ENCODE measurements around the gene PDE1C.

The PDE1C gene

GRCh38 chr7:31874631-31875386 lies 195.4 kb downstream of the PDE1C start:
- H3K9me3 Mint-ChIP-seq, result no peaks in the 10 kb centered on the region
- no peaks in the 10 kb centered on the region for H3K4me1 Mint-ChIP-seq (ENCODE audit: low read depth)
- H3K27ac Mint-ChIP-seq, result no peak overlapping the region
- no peaks in the 10 kb centered on the region for H3K36me3 Mint-ChIP-seq (ENCODE audit: low read depth)
- H3K27me3 Mint-ChIP-seq (ENCODE audit: low read depth), result no peaks in the 10 kb centered on the region
- no peak overlapping the region for H3K4me3 Mint-ChIP-seq

- Mint-ChIP-seq H3K9me3 (peaks cover 4% of the 10 kb centered on the region), H3K27me3 (ENCODE audit: low read depth) (no peaks in the 10 kb centered on the region), H3K4me3 (no peak overlapping the region), H3K27ac (no peak overlapping the region), H3K4me1 (ENCODE audit: low read depth) (no peaks in the 10 kb centered on the region), H3K36me3 (ENCODE audit: low read depth) (no peaks in the 10 kb centered on the region)
Measured at GRCh38 chr7:31873816-31874597, 196.2 kb downstream of the PDE1C start.

- Mint-ChIP-seq H3K36me3 (ENCODE audit: low read depth) (no peaks in the 10 kb centered on the region), H3K4me1 (ENCODE audit: low read depth) (no peaks in the 10 kb centered on the region), H3K4me3 (no peak overlapping the region), H3K9me3 (peaks cover 17% of the 10 kb centered on the region), H3K27ac (no peak overlapping the region), H3K27me3 (ENCODE audit: low read depth) (no peaks in the 10 kb centered on the region)
Measured at GRCh38 chr7:31872545-31873370, 197.4 kb downstream of the PDE1C start.

- no peaks in the 10 kb centered on the region for H3K4me1 Mint-ChIP-seq (ENCODE audit: low read depth)
- H3K36me3 Mint-ChIP-seq (ENCODE audit: low read depth), result no peaks in the 10 kb centered on the region
- no peak overlapping the region for H3K4me3 Mint-ChIP-seq
- peaks cover 22% of the 10 kb centered on the region for H3K9me3 Mint-ChIP-seq
- no peaks in the 10 kb centered on the region for H3K27me3 Mint-ChIP-seq (ENCODE audit: low read depth)
- no peak overlapping the region for H3K27ac Mint-ChIP-seq
Measured at GRCh38 chr7:31864646-31865045, 205.6 kb downstream of the PDE1C start.

GRCh38 chr7:31860925-31861324 lies 209.3 kb downstream of the PDE1C start:
- Mint-ChIP-seq H3K36me3 (ENCODE audit: low read depth) (no peaks in the 10 kb centered on the region), H3K9me3 (peaks cover 5% of the 10 kb centered on the region), H3K27me3 (ENCODE audit: low read depth) (no peaks in the 10 kb centered on the region), H3K4me1 (ENCODE audit: low read depth) (no peaks in the 10 kb centered on the region), H3K4me3 (no peak overlapping the region), H3K27ac (no peak overlapping the region)

GRCh38 chr7:31858055-31858454 lies 212.2 kb downstream of the PDE1C start:
- Mint-ChIP-seq H3K36me3 (ENCODE audit: low read depth) (no peaks in the 10 kb centered on the region), H3K9me3 (peaks cover 5% of the 10 kb centered on the region), H3K27me3 (ENCODE audit: low read depth) (no peaks in the 10 kb centered on the region), H3K4me1 (ENCODE audit: low read depth) (no peaks in the 10 kb centered on the region), H3K27ac (no peak overlapping the region), H3K4me3 (no peak overlapping the region)

GRCh38 chr7:31857172-31857571 lies 213.0 kb downstream of the PDE1C start:
- no peaks in the 10 kb centered on the region for H3K27me3 Mint-ChIP-seq (ENCODE audit: low read depth)
- H3K9me3 Mint-ChIP-seq, result peaks cover 5% of the 10 kb centered on the region
- H3K4me1 Mint-ChIP-seq (ENCODE audit: low read depth), result no peaks in the 10 kb centered on the region
- H3K27ac Mint-ChIP-seq, result no peak overlapping the region
- H3K4me3 Mint-ChIP-seq, result no peak overlapping the region
- H3K36me3 Mint-ChIP-seq (ENCODE audit: low read depth), result no peaks in the 10 kb centered on the region

- no peaks in the 10 kb centered on the region for H3K4me1 Mint-ChIP-seq (ENCODE audit: low read depth)
- H3K27me3 Mint-ChIP-seq (ENCODE audit: low read depth), result no peaks in the 10 kb centered on the region
- H3K36me3 Mint-ChIP-seq (ENCODE audit: low read depth), result no peaks in the 10 kb centered on the region
- no peak overlapping the region for H3K4me3 Mint-ChIP-seq
- H3K9me3 Mint-ChIP-seq, result peaks cover 5% of the 10 kb centered on the region
- H3K27ac Mint-ChIP-seq, result no peak overlapping the region
Measured at GRCh38 chr7:31856337-31856736, 213.9 kb downstream of the PDE1C start.

- H3K4me3 Mint-ChIP-seq, result no peak overlapping the region
- H3K27ac Mint-ChIP-seq, result no peak overlapping the region
- H3K36me3 Mint-ChIP-seq (ENCODE audit: low read depth), result no peaks in the 10 kb centered on the region
- no peaks in the 10 kb centered on the region for H3K4me1 Mint-ChIP-seq (ENCODE audit: low read depth)
- H3K27me3 Mint-ChIP-seq (ENCODE audit: low read depth), result no peaks in the 10 kb centered on the region
- peaks cover 5% of the 10 kb centered on the region for H3K9me3 Mint-ChIP-seq
Measured at GRCh38 chr7:31855530-31855929, 214.7 kb downstream of the PDE1C start.

GRCh38 chr7:31853380-31853779 lies 216.8 kb downstream of the PDE1C start:
- Mint-ChIP-seq H3K27ac (no peak overlapping the region), H3K4me1 (ENCODE audit: low read depth) (no peaks in the 10 kb centered on the region), H3K9me3 (peaks cover 5% of the 10 kb centered on the region), H3K27me3 (ENCODE audit: low read depth) (no peaks in the 10 kb centered on the region), H3K36me3 (ENCODE audit: low read depth) (no peaks in the 10 kb centered on the region), H3K4me3 (no peak overlapping the region)

GRCh38 chr7:31852462-31852861 lies 217.7 kb downstream of the PDE1C start:
- Mint-ChIP-seq H3K9me3 (peaks cover 5% of the 10 kb centered on the region), H3K4me1 (ENCODE audit: low read depth) (no peaks in the 10 kb centered on the region), H3K4me3 (no peak overlapping the region), H3K36me3 (ENCODE audit: low read depth) (no peaks in the 10 kb centered on the region), H3K27me3 (ENCODE audit: low read depth) (no peaks in the 10 kb centered on the region), H3K27ac (no peak overlapping the region)

GRCh38 chr7:31851119-31851518 lies 219.1 kb downstream of the PDE1C start:
- H3K36me3 Mint-ChIP-seq (ENCODE audit: low read depth), result no peaks in the 10 kb centered on the region
- H3K27me3 Mint-ChIP-seq (ENCODE audit: low read depth), result no peaks in the 10 kb centered on the region
- no peaks in the 10 kb centered on the region for H3K4me1 Mint-ChIP-seq (ENCODE audit: low read depth)
- no peak overlapping the region for H3K4me3 Mint-ChIP-seq
- peaks cover 2% of the 10 kb centered on the region for H3K9me3 Mint-ChIP-seq
- no peak overlapping the region for H3K27ac Mint-ChIP-seq

- Mint-ChIP-seq H3K27ac (no peak overlapping the region), H3K4me3 (no peak overlapping the region), H3K27me3 (ENCODE audit: low read depth) (no peaks in the 10 kb centered on the region), H3K9me3 (no peaks in the 10 kb centered on the region), H3K4me1 (ENCODE audit: low read depth) (no peaks in the 10 kb centered on the region), H3K36me3 (ENCODE audit: low read depth) (no peaks in the 10 kb centered on the region)
Measured at GRCh38 chr7:31850601-31851000, 219.6 kb downstream of the PDE1C start.

GRCh38 chr7:31850066-31850465 lies 220.1 kb downstream of the PDE1C start:
- H3K4me1 Mint-ChIP-seq (ENCODE audit: low read depth), result no peaks in the 10 kb centered on the region
- H3K27ac Mint-ChIP-seq, result no peak overlapping the region
- no peak overlapping the region for H3K4me3 Mint-ChIP-seq
- no peaks in the 10 kb centered on the region for H3K36me3 Mint-ChIP-seq (ENCODE audit: low read depth)
- H3K9me3 Mint-ChIP-seq, result no peaks in the 10 kb centered on the region
- H3K27me3 Mint-ChIP-seq (ENCODE audit: low read depth), result no peaks in the 10 kb centered on the region
